OCI-LY1 (cell line): ENCODE results near the gene PCSK7.

Experiments
- EZH2 ChIP-seq: fragments of 200-600 bp; sonication (generic), shearing (Covaris generic); IDR thresholded peaks from 2 replicates; pipeline ENCODE4 v1.8.0; 2017; ENCODE audit warnings: borderline replicate concordance, mixed run types, mild to moderate bottlenecking, antibody characterized with exemption, low read length, moderate library complexity, mixed read lengths
- TF ChIP-seq, protein P1 (sequence below): fragments of 200-600 bp; sonication (generic), shearing (Covaris generic); IDR thresholded peaks from 2 replicates; pipeline ENCODE4 v1.5.1; 2017; ENCODE audit warnings: mild to moderate bottlenecking, antibody characterized with exemption, low read length, moderate library complexity, mixed read lengths

- TF ChIP-seq, protein P1, sequence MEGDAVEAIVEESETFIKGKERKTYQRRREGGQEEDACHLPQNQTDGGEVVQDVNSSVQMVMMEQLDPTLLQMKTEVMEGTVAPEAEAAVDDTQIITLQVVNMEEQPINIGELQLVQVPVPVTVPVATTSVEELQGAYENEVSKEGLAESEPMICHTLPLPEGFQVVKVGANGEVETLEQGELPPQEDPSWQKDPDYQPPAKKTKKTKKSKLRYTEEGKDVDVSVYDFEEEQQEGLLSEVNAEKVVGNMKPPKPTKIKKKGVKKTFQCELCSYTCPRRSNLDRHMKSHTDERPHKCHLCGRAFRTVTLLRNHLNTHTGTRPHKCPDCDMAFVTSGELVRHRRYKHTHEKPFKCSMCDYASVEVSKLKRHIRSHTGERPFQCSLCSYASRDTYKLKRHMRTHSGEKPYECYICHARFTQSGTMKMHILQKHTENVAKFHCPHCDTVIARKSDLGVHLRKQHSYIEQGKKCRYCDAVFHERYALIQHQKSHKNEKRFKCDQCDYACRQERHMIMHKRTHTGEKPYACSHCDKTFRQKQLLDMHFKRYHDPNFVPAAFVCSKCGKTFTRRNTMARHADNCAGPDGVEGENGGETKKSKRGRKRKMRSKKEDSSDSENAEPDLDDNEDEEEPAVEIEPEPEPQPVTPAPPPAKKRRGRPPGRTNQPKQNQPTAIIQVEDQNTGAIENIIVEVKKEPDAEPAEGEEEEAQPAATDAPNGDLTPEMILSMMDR, result no peak
- no peak for TF ChIP-seq EZH2
Observed at GRCh38 chr11:117187007-117187406, 44.9 kb downstream of the PCSK7 start.
